CD14-positive monocyte (primary cell): ENCODE results near the gene TMEM184C. TPM values are rescaled to one million over a fixed set of nuclear protein-coding genes. Genes with fewer than 3 reads are reported as not detected.

Experiments used
- DNase-seq, 3 donors: peaks; one replicate each; pipeline ENCODE4 v3.0.0-alpha.2; 2011 to 2022
- H2AFZ ChIP-seq: 2 replicates; pipeline ENCODE4 v1.6.0; 2012; ENCODE audit warnings: mild to moderate bottlenecking, low read depth, low read length, inconsistent platforms; ENCODE audit not compliant: insufficient read depth, poor library complexity, severe bottlenecking
- H3K27ac ChIP-seq, 2 donors: 1 replicate in 1 of 2; 2 replicates in 1 of 2; pipeline ENCODE4 v1.5.1; 2012 to 2013; ENCODE audit warnings: low read length in 2 of 2, control low read depth in 1 of 2, inconsistent platforms in 1 of 2, low read depth in 1 of 2, mild to moderate bottlenecking in 1 of 2
- H3K27me3 ChIP-seq, 2 donors: one replicate each; pipeline versions ENCODE4 v1.6.0 to v1.6.1; 2011 to 2013; ENCODE audit warnings: low read length in 2 of 2; ENCODE audit not compliant: control insufficient read depth in 2 of 2, insufficient read depth in 2 of 2
- H3K36me3 ChIP-seq, 2 donors: replicated peaks in 1 of 2; 1 replicate in 1 of 2; 2 replicates in 1 of 2; pipeline versions ENCODE4 v1.5.1 to v1.6.1; 2012 to 2013; ENCODE audit warnings: low read length in 2 of 2, control low read depth in 1 of 2, inconsistent platforms in 1 of 2, mild to moderate bottlenecking in 1 of 2; ENCODE audit not compliant: insufficient read depth in 2 of 2, control insufficient read depth in 1 of 2
- H3K4me1 ChIP-seq, 2 donors: 1 replicate in 1 of 2; 2 replicates in 1 of 2; pipeline versions ENCODE4 v1.5.1 to v1.6.1; 2012 to 2013; ENCODE audit warnings: low read length in 2 of 2, control low read depth in 1 of 2, inconsistent platforms in 1 of 2, mild to moderate bottlenecking in 1 of 2, moderate library complexity in 1 of 2; ENCODE audit not compliant: insufficient read depth in 2 of 2, control insufficient read depth in 1 of 2
- H3K4me2 ChIP-seq: replicated peaks from 2 replicates; pipeline ENCODE3; 2012; ENCODE audit warnings: low read length, moderate library complexity, mild to moderate bottlenecking; ENCODE audit not compliant: poor library complexity, severe bottlenecking; ENCODE audit errors: extremely low read depth
- H3K4me3 ChIP-seq, 3 experiments: fragments of 200-600 bp in 1 of 3; sonication (generic) in 1 of 3; replicated peaks in 1 of 3; 1 replicate in 2 of 3; 2 replicates in 1 of 3; pipeline ENCODE4 v1.5.1; 2011 to 2013; ENCODE audit warnings: low read length in 3 of 3, mild to moderate bottlenecking in 3 of 3, control low read depth in 2 of 3, low read depth in 2 of 3, inconsistent platforms in 1 of 3, moderate library complexity in 1 of 3
- H3K79me2 ChIP-seq: 2 replicates; pipeline ENCODE4 v1.6.0; 2012; ENCODE audit warnings: mild to moderate bottlenecking, control low read depth, inconsistent platforms, low read length, moderate library complexity; ENCODE audit not compliant: insufficient read depth
- H3K9ac ChIP-seq: 2 replicates; pipeline ENCODE4 v1.6.0; 2017; ENCODE audit warnings: low read length, mild to moderate bottlenecking; ENCODE audit not compliant: insufficient read depth, poor library complexity, severe bottlenecking
- H3K9me3 ChIP-seq, 2 donors: replicated peaks in 1 of 2; 1 replicate in 1 of 2; 2 replicates in 1 of 2; pipeline versions ENCODE4 v1.5.1 to v1.6.1; 2012 to 2013; ENCODE audit warnings: low read length in 2 of 2, control low read depth in 1 of 2; ENCODE audit not compliant: control insufficient read depth in 1 of 2, insufficient read depth in 1 of 2
- H4K20me1 ChIP-seq: 2 replicates; pipeline ENCODE4 v1.6.0; 2012; ENCODE audit warnings: mild to moderate bottlenecking, low read length, control low read depth, moderate library complexity; ENCODE audit not compliant: insufficient read depth
- H3K27ac Mint-ChIP-seq, 7 donors: one replicate each; pipeline ENCODE4 v1.8.0; 2020; ENCODE audit warnings: mild to moderate bottlenecking in 7 of 7, mixed read lengths in 7 of 7, moderate library complexity in 6 of 7, inconsistent platforms in 2 of 7
- H3K27me3 Mint-ChIP-seq, 3 donors: one replicate each; pipeline ENCODE4 v1.8.0; 2021 to 2022; ENCODE audit warnings: low read depth in 3 of 3, mild to moderate bottlenecking in 3 of 3, mixed read lengths in 3 of 3, moderate library complexity in 3 of 3, inconsistent platforms in 1 of 3
- H3K36me3 Mint-ChIP-seq, 2 donors: one replicate each; pipeline ENCODE4 v1.8.0; 2020; ENCODE audit warnings: mixed read lengths in 2 of 2, inconsistent platforms in 1 of 2, mild to moderate bottlenecking in 1 of 2
- H3K4me1 Mint-ChIP-seq: one replicate; pipeline ENCODE4 v1.8.0; 2020; ENCODE audit warnings: mild to moderate bottlenecking, mixed read lengths
- H3K4me3 Mint-ChIP-seq, 2 donors: one replicate each; pipeline ENCODE4 v1.8.0; 2020; ENCODE audit warnings: mild to moderate bottlenecking in 2 of 2, mixed read lengths in 2 of 2, moderate library complexity in 1 of 2
- H3K9me3 Mint-ChIP-seq, 7 donors: one replicate each; pipeline ENCODE4 v1.8.0; 2020 to 2022; ENCODE audit warnings: mixed read lengths in 7 of 7, mild to moderate bottlenecking in 6 of 7, moderate library complexity in 6 of 7, inconsistent platforms in 2 of 7
- CTCF ChIP-seq: fragments of 200-600 bp; IDR thresholded peaks from one replicate; pipeline ENCODE4 v1.8.0; 2022; ENCODE audit warnings: antibody characterized with exemption, mild to moderate bottlenecking
- WGBS: methylation state at CpG from one replicate; pipeline ENCODE4 v1.1.5; 2013; ENCODE audit warnings: missing lambda C conversion rate; ENCODE audit not compliant: insufficient coverage; 5-methylcytosine and 5-hydroxymethylcytosine counted together
- intact Hi-C, 2 donors: fragments of 100-400 bp; cut with micrococcal nuclease; formaldehyde crosslinking; loops; one replicate each; pipeline versions ENCODE4 v1.15.0 to v1.15.1; 2023
- polyA plus RNA-seq, 3 donors: library from polyadenylated mRNA; depleted of rRNA in 1 of 3; unstranded in 2 of 3; stranded (reverse) in 1 of 3; fragments of 300-500 nt in 2 of 3; fragments of >200 nt in 1 of 3; fragmentation: Illumina TruSeq in 2 of 3; gene quantifications; 1 replicate in 2 of 3; 2 replicates in 1 of 3; pipeline ENCODE4 v1.2.3, GENCODE V29; 2012 to 2021

Gene TMEM184C
- polyA plus RNA-seq, 3 donors, result 7.5 to 36.4 (median 20.7) TPM

GRCh38 chr4:147597561-147597960 is 19.6 kb upstream of the TMEM184C start:
- no peak overlapping the region for H3K27ac Mint-ChIP-seq
- no peaks in the 10 kb centered on the region for H3K36me3 ChIP-seq
- H3K27me3 ChIP-seq, result no peaks in the 10 kb centered on the region
- no peaks in the 10 kb centered on the region for H3K4me1 ChIP-seq
- H3K9ac ChIP-seq, result no peak overlapping the region
- no peaks in the 10 kb centered on the region for H4K20me1 ChIP-seq
- no peak overlapping the region for H3K4me3 ChIP-seq
- no peak overlapping the region for H3K27ac ChIP-seq
- no CpG with 5 or more reads among the region's 2 CpGs for WGBS
- H3K79me2 ChIP-seq, result no peaks in the 10 kb centered on the region
- no peak overlapping the region for H3K4me2 ChIP-seq
- H3K9me3 ChIP-seq, result no peaks in the 10 kb centered on the region
- H3K4me3 Mint-ChIP-seq, result no peak overlapping the region
- no peaks in the 10 kb centered on the region for H3K36me3 Mint-ChIP-seq
- no peak for TF ChIP-seq CTCF
- peaks cover 0 to 2% (median 0%) of the 10 kb centered on the region in 7 donors for H3K9me3 Mint-ChIP-seq
- H3K4me1 Mint-ChIP-seq, result no peaks in the 10 kb centered on the region
- DNase-seq, result no peak
- H2AFZ ChIP-seq, result no peak overlapping the region
- intact Hi-C loops, result no loop called here
- peaks cover 3 to 9% (median 4%) of the 10 kb centered on the region in 3 donors for H3K27me3 Mint-ChIP-seq

- Histone ChIP-seq H2AFZ (no peak overlapping the region), H3K4me3 (no peak overlapping the region), H3K4me2 (no peak overlapping the region), H3K9me3 (no peaks in the 10 kb centered on the region), H3K79me2 (no peaks in the 10 kb centered on the region), H3K4me1 (no peaks in the 10 kb centered on the region), H4K20me1 (no peaks in the 10 kb centered on the region), H3K9ac (no peak overlapping the region), H3K27ac (no peak overlapping the region), H3K27me3 (no peaks in the 10 kb centered on the region), H3K36me3 (no peaks in the 10 kb centered on the region)
- H3K9me3 Mint-ChIP-seq, result peaks cover 0 to 2% (median 0%) of the 10 kb centered on the region in 7 donors
- DNase-seq, result no peak
- H3K27ac Mint-ChIP-seq, result no peak overlapping the region
- no peak overlapping the region for H3K4me3 Mint-ChIP-seq
- peaks cover 3 to 8% (median 4%) of the 10 kb centered on the region in 3 donors for H3K27me3 Mint-ChIP-seq
- H3K36me3 Mint-ChIP-seq, result no peaks in the 10 kb centered on the region
- no peak for TF ChIP-seq CTCF
- intact Hi-C loops, result no loop called here
- WGBS, result no CpG with 5 or more reads among the region's 1 CpG
- no peaks in the 10 kb centered on the region for H3K4me1 Mint-ChIP-seq
Measured at GRCh38 chr4:147599206-147599605, 18.0 kb upstream of the TMEM184C start.
